ENCODE data around the gene NEK1.
"Not testable (repeated sequence)": the region's sequence is repeated elsewhere in the genome, so short reads cannot be mapped to it uniquely, and the experiment has no call there.

NEK1 gene

GRCh38 chr4:169627307-169627706 lies 14.9 kb upstream of the NEK1 start:
- DNase-seq (ENCODE audit: low spot score) = no peak

GRCh38 chr4:169626331-169627282 lies 14.2 kb upstream of the NEK1 start:
- DNase-seq (ENCODE audit: low spot score) = no peak

- DNase-seq (ENCODE audit: low spot score) = no peak
Measured at GRCh38 chr4:169625886-169626285, 13.5 kb upstream of the NEK1 start.

GRCh38 chr4:169624012-169624411 lies 11.6 kb upstream of the NEK1 start:
- not testable (repeated sequence) for DNase-seq (ENCODE audit: low spot score)

GRCh38 chr4:169622566-169622965 lies 10.2 kb upstream of the NEK1 start:
- DNase-seq (ENCODE audit: low spot score) = no peak

GRCh38 chr4:169621731-169622492 lies 9.5 kb upstream of the NEK1 start:
- DNase-seq (ENCODE audit: low spot score) = no peak

GRCh38 chr4:169620880-169621248 lies 8.5 kb upstream of the NEK1 start:
- peak; percentile 26 for DNase-seq (ENCODE audit: low spot score)

GRCh38 chr4:169619958-169620879 lies 7.8 kb upstream of the NEK1 start, which contains the start of gene CLCN3:
TSS of gene CLCN3 (plus strand) at chr4:169620578. CDS start at chr4:169635929, 15,351 bp downstream.
- peak; percentile 97 for DNase-seq (ENCODE audit: low spot score)

GRCh38 chr4:169619518-169619957 lies 7.2 kb upstream of the NEK1 start:
- peak; percentile 43 for DNase-seq (ENCODE audit: low spot score)

- DNase-seq (ENCODE audit: low spot score) = no peak
Measured at GRCh38 chr4:169618986-169619385, 6.6 kb upstream of the NEK1 start.

GRCh38 chr4:169618286-169618685 lies 5.9 kb upstream of the NEK1 start:
- no peak for DNase-seq (ENCODE audit: low spot score)

- no peak for DNase-seq (ENCODE audit: low spot score)
Measured at GRCh38 chr4:169617306-169617705, 4.9 kb upstream of the NEK1 start.

GRCh38 chr4:169616846-169617245 lies 4.5 kb upstream of the NEK1 start:
- DNase-seq (ENCODE audit: low spot score) = no peak

GRCh38 chr4:169615467-169616106 lies 3.2 kb upstream of the NEK1 start:
- no peak for DNase-seq (ENCODE audit: low spot score)

GRCh38 chr4:169612871-169613859 lies 782 bp upstream of the NEK1 start:
- DNase-seq (ENCODE audit: low spot score) = peak; percentile 65

GRCh38 chr4:169611157-169611556 lies 1.2 kb downstream of the NEK1 start:
- no peak for DNase-seq (ENCODE audit: low spot score)

- DNase-seq (ENCODE audit: low spot score) = no peak
Measured at GRCh38 chr4:169604903-169605331, 7.5 kb downstream of the NEK1 start.

- DNase-seq (ENCODE audit: low spot score) = peak; percentile 82
Measured at GRCh38 chr4:169604131-169604900, 8.1 kb downstream of the NEK1 start.

GRCh38 chr4:169603312-169603711 lies 9.1 kb downstream of the NEK1 start:
- DNase-seq (ENCODE audit: low spot score) = no peak

Data from AG20443 (cell line).